SK-N-SH treated with all-trans-retinoic acid at 6 μM for 48 hours (cell line): ENCODE results near the gene THSD4.

Source experiments
- ATAC-seq: fragments of 200-7000 bp; cut with Tn5 transposase; 3 replicates; pipeline ENCODE4 v1.9.1; 2020; ENCODE audit warnings: mild to moderate bottlenecking, moderate library complexity
- ARNTL ChIP-seq: fragments of 450-650 bp; formaldehyde crosslinking; IDR thresholded peaks from 2 replicates; pipeline ENCODE4 v1.5.0; 2020; ENCODE audit warnings: low read depth, mild to moderate bottlenecking, moderate library complexity, borderline replicate concordance
- BACH2 ChIP-seq: fragments of 250-450 bp; sonication (Bioruptor Pico); IDR thresholded peaks from 2 replicates; pipeline ENCODE4 v1.9.0; 2021; ENCODE audit warnings: mild to moderate bottlenecking, borderline replicate concordance
- CREB5 ChIP-seq: fragments of 250-450 bp; sonication (Bioruptor Pico); IDR thresholded peaks from 2 replicates; pipeline ENCODE4 v1.5.1; 2020; ENCODE audit warnings: low read depth, mild to moderate bottlenecking, moderate library complexity
- CSDC2 ChIP-seq: fragments of 250-450 bp; sonication (Bioruptor Pico); IDR thresholded peaks from 2 replicates; pipeline ENCODE4 v1.5.0; 2020; ENCODE audit warnings: mild to moderate bottlenecking, moderate library complexity
- CSRNP3 ChIP-seq: fragments of 250-450 bp; sonication (Bioruptor Pico); IDR thresholded peaks from 2 replicates; pipeline ENCODE4 v1.5.1; 2021; ENCODE audit warnings: mild to moderate bottlenecking, moderate library complexity
- ESRRG ChIP-seq: fragments of 250-450 bp; sonication (Bioruptor Pico); IDR thresholded peaks from 2 replicates; pipeline ENCODE4 v1.6.1; 2021; ENCODE audit warnings: mild to moderate bottlenecking
- OSR1 ChIP-seq: fragments of 250-450 bp; sonication (Bioruptor Pico); IDR thresholded peaks from 2 replicates; pipeline ENCODE4 v1.8.0; 2022; ENCODE audit warnings: moderate library complexity, mild to moderate bottlenecking, inconsistent platforms
- POU6F1 ChIP-seq: fragments of 250-450 bp; sonication (Bioruptor Pico); IDR thresholded peaks from 2 replicates; pipeline ENCODE4 v1.8.0; 2021; ENCODE audit warnings: low read depth, mild to moderate bottlenecking, moderate library complexity, borderline replicate concordance
- PPARA ChIP-seq: fragments of 250-450 bp; sonication (Bioruptor Pico); IDR thresholded peaks from 2 replicates; pipeline ENCODE4 v1.5.0; 2020; ENCODE audit warnings: mild to moderate bottlenecking, borderline replicate concordance
- RARB ChIP-seq: fragments of 250-450 bp; sonication (Bioruptor Pico); IDR thresholded peaks from 2 replicates; pipeline ENCODE4 v1.8.0; 2021; ENCODE audit warnings: mild to moderate bottlenecking, moderate library complexity
- SNAI2 ChIP-seq: fragments of 250-450 bp; sonication (Bioruptor Pico); IDR thresholded peaks from 2 replicates; pipeline ENCODE4 v1.5.0; 2020; ENCODE audit warnings: mild to moderate bottlenecking, moderate library complexity
- TCF4 ChIP-seq: fragments of 250-450 bp; sonication (Bioruptor Pico); IDR thresholded peaks from 2 replicates; pipeline ENCODE4 v1.8.0; 2021; ENCODE audit warnings: mild to moderate bottlenecking, moderate library complexity, borderline replicate concordance
- TOX ChIP-seq: fragments of 250-450 bp; sonication (Bioruptor Pico); IDR thresholded peaks from 2 replicates; pipeline ENCODE4 v1.8.0; 2021; ENCODE audit warnings: mild to moderate bottlenecking, moderate library complexity, borderline replicate concordance
- TSHZ2 ChIP-seq: fragments of 250-450 bp; sonication (Bioruptor Pico); IDR thresholded peaks from 2 replicates; pipeline ENCODE4 v1.5.0; 2020; ENCODE audit warnings: mild to moderate bottlenecking, moderate library complexity
- ZC3H10 ChIP-seq: fragments of 250-450 bp; sonication (Bioruptor Pico); IDR thresholded peaks from 2 replicates; pipeline ENCODE4 v1.5.1; 2021; ENCODE audit warnings: mild to moderate bottlenecking, moderate library complexity
- ZFP3 ChIP-seq: fragments of 250-450 bp; sonication (Bioruptor Pico); IDR thresholded peaks from 2 replicates; pipeline ENCODE4 v1.5.0; 2020; ENCODE audit warnings: mild to moderate bottlenecking, moderate library complexity
- ZFP30 ChIP-seq: fragments of 450-650 bp; formaldehyde crosslinking; IDR thresholded peaks from 2 replicates; pipeline ENCODE4 v1.5.0; 2022; ENCODE audit warnings: mild to moderate bottlenecking, moderate library complexity
- ZNF565 ChIP-seq: fragments of 450-650 bp; formaldehyde crosslinking; conservative IDR thresholded peaks from 2 replicates; pipeline ENCODE4 v1.5.0; 2020; ENCODE audit warnings: low read depth, mild to moderate bottlenecking, moderate library complexity
- ZNF70 ChIP-seq: fragments of 450-650 bp; formaldehyde crosslinking; IDR thresholded peaks from 2 replicates; pipeline ENCODE4 v1.5.0; 2020; ENCODE audit warnings: mild to moderate bottlenecking, moderate library complexity
- ZNF8 ChIP-seq: fragments of 450-650 bp; formaldehyde crosslinking; IDR thresholded peaks from 2 replicates; pipeline ENCODE4 v1.5.0; 2020; ENCODE audit warnings: mild to moderate bottlenecking, moderate library complexity
- TF ChIP-seq, protein P1 (sequence below): fragments of 250-450 bp; sonication (Bioruptor Pico); IDR thresholded peaks from 2 replicates; pipeline ENCODE4 v1.8.0; 2020; ENCODE audit warnings: mild to moderate bottlenecking, moderate library complexity, borderline replicate concordance

The THSD4 gene

GRCh38 chr15:71323584-71323983, 208.3 kb downstream of the THSD4 start:
- TF ChIP-seq ZC3H10 (CRISPR knock-in tag) = no peak
- TF ChIP-seq, protein P1, sequence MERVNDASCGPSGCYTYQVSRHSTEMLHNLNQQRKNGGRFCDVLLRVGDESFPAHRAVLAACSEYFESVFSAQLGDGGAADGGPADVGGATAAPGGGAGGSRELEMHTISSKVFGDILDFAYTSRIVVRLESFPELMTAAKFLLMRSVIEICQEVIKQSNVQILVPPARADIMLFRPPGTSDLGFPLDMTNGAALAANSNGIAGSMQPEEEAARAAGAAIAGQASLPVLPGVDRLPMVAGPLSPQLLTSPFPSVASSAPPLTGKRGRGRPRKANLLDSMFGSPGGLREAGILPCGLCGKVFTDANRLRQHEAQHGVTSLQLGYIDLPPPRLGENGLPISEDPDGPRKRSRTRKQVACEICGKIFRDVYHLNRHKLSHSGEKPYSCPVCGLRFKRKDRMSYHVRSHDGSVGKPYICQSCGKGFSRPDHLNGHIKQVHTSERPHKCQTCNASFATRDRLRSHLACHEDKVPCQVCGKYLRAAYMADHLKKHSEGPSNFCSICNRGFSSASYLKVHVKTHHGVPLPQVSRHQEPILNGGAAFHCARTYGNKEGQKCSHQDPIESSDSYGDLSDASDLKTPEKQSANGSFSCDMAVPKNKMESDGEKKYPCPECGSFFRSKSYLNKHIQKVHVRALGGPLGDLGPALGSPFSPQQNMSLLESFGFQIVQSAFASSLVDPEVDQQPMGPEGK (CRISPR knock-in tag) = no peak
- TF ChIP-seq ZFP30 (CRISPR knock-in tag) = no peak
- TF ChIP-seq ZFP3 (CRISPR knock-in tag) = no peak
- TF ChIP-seq CREB5 (CRISPR knock-in tag) = no peak
- no peak for TF ChIP-seq SNAI2
- TF ChIP-seq TSHZ2 (CRISPR knock-in tag) = no peak
- no peak for TF ChIP-seq ZNF70
- TF ChIP-seq ARNTL (CRISPR knock-in tag) = no peak
- no peak for TF ChIP-seq BACH2 (CRISPR knock-in tag)
- no peak for TF ChIP-seq POU6F1 (CRISPR knock-in tag)
- no peak for TF ChIP-seq ZNF565 (CRISPR knock-in tag)
- peak; percentile 50 for ATAC-seq

- TF ChIP-seq ZFP30 (CRISPR knock-in tag) (no peak), PPARA (CRISPR knock-in tag) (no peak)
- peak; percentile 43 for ATAC-seq
Observed at GRCh38 chr15:71325481-71325880, 210.2 kb downstream of the THSD4 start.

- TF ChIP-seq CSRNP3 (no peak), CSDC2 (no peak), OSR1 (CRISPR knock-in tag) (no peak), RARB (CRISPR knock-in tag) (no peak), TOX (CRISPR knock-in tag) (no peak), ZFP30 (CRISPR knock-in tag) (no peak), PPARA (CRISPR knock-in tag) (no peak), BACH2 (CRISPR knock-in tag) (no peak), CREB5 (CRISPR knock-in tag) (no peak), TSHZ2 (CRISPR knock-in tag) (no peak), ZC3H10 (CRISPR knock-in tag) (no peak), TCF4 (no peak), ZNF8 (no peak), ZNF70 (no peak), ESRRG (CRISPR knock-in tag) (no peak)
- TF ChIP-seq, protein P1 (CRISPR knock-in tag) = no peak
- no peak for ATAC-seq
Observed at GRCh38 chr15:71328453-71328852, 213.2 kb downstream of the THSD4 start.
